PFSK-1 (cell line): ENCODE measurements around the gene SIX4.

ENCODE experiments used
- FOXP2 ChIP-seq: optimal IDR thresholded peaks from 2 replicates; pipeline ENCODE3; 2011; ENCODE audit warnings: borderline replicate concordance, control low read depth, inconsistent platforms; ENCODE audit not compliant: insufficient read depth; ENCODE audit errors: extremely low read length, extremely low read depth
- POLR2AphosphoS5 ChIP-seq: IDR thresholded peaks from 2 replicates; pipeline ENCODE4 v1.6.1; 2012; ENCODE audit warnings: low read depth, mild to moderate bottlenecking, control low read depth, low read length, moderate library complexity
- SIN3A ChIP-seq: IDR thresholded peaks from 2 replicates; pipeline ENCODE4 v1.6.1; 2012; ENCODE audit warnings: mild to moderate bottlenecking, low read length, moderate library complexity, borderline replicate concordance; ENCODE audit not compliant: insufficient read depth
- TAF1 ChIP-seq: IDR thresholded peaks from 2 replicates; pipeline ENCODE4 v1.6.1; 2012; ENCODE audit warnings: low read length, control low read depth, borderline replicate concordance; ENCODE audit not compliant: insufficient read depth
- TF ChIP-seq, protein P1 (sequence below), 2 experiments: IDR thresholded peaks; 2 replicates each; pipeline versions ENCODE4 v1.6.1 to v1.8.0; 2011 to 2012; ENCODE audit warnings: low read depth in 2 of 2, low read length in 2 of 2, control low read depth in 1 of 2, inconsistent platforms in 1 of 2, mild to moderate bottlenecking in 1 of 2, moderate library complexity in 1 of 2; ENCODE audit not compliant: insufficient read depth in 1 of 2

DNA sequence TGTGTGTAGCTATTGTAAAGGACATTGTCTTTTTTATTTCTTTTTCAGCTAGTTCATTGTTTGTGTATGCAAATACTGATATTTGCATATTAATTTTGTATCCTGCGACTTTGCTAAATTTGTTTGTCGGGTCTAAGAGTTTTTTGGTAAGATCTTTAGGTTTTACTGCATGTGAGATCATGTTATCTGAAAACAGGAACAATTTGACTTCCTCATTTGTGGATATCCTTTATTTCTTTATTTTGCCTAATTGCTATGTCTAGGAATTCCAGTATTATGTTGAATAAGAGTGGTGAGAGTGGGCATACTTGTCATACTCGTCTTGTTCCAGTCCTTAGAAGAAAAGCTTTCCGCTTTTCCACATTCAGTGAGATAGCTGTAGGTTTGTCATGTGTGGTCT is 28.8 kb downstream of the SIX4 start:
- TF ChIP-seq POLR2AphosphoS5: no peak
- no peak for TF ChIP-seq SIN3A
- TF ChIP-seq TAF1: no peak
- TF ChIP-seq, protein P1, sequence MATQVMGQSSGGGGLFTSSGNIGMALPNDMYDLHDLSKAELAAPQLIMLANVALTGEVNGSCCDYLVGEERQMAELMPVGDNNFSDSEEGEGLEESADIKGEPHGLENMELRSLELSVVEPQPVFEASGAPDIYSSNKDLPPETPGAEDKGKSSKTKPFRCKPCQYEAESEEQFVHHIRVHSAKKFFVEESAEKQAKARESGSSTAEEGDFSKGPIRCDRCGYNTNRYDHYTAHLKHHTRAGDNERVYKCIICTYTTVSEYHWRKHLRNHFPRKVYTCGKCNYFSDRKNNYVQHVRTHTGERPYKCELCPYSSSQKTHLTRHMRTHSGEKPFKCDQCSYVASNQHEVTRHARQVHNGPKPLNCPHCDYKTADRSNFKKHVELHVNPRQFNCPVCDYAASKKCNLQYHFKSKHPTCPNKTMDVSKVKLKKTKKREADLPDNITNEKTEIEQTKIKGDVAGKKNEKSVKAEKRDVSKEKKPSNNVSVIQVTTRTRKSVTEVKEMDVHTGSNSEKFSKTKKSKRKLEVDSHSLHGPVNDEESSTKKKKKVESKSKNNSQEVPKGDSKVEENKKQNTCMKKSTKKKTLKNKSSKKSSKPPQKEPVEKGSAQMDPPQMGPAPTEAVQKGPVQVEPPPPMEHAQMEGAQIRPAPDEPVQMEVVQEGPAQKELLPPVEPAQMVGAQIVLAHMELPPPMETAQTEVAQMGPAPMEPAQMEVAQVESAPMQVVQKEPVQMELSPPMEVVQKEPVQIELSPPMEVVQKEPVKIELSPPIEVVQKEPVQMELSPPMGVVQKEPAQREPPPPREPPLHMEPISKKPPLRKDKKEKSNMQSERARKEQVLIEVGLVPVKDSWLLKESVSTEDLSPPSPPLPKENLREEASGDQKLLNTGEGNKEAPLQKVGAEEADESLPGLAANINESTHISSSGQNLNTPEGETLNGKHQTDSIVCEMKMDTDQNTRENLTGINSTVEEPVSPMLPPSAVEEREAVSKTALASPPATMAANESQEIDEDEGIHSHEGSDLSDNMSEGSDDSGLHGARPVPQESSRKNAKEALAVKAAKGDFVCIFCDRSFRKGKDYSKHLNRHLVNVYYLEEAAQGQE (IDR thresholded peaks at IDR 0.05; ENCODE audit: insufficient read depth in 1 of 2, low read depth in 2 of 2, low read length in 2 of 2): no peak
- no peak for TF ChIP-seq FOXP2
